Naive B cell (primary cell): Measurements from ENCODE around the gene LANCL1. TPM values are rescaled to one million over a fixed set of nuclear protein-coding genes. Genes with fewer than 3 reads are reported as not detected.

ENCODE experiments used
- ATAC-seq, 2 donors: fragments of 150-1000 bp; cut with Tn5 transposase; 2 replicates each; pipeline ENCODE4 v1.10.0; 2021; ENCODE audit warnings: low read depth in 2 of 2, mild to moderate bottlenecking in 2 of 2, moderate library complexity in 2 of 2
- DNase-seq: peaks from one replicate; pipeline ENCODE4 v3.0.0; 2022
- H3K27ac Mint-ChIP-seq, 6 donors: one replicate each; pipeline ENCODE4 v1.8.0; 2020 to 2022; ENCODE audit warnings: mild to moderate bottlenecking in 6 of 6, mixed read lengths in 6 of 6, moderate library complexity in 5 of 6, inconsistent platforms in 2 of 6
- H3K27me3 Mint-ChIP-seq, 3 donors: one replicate each; pipeline ENCODE4 v1.8.0; 2021 to 2022; ENCODE audit warnings: mixed read lengths in 3 of 3, mild to moderate bottlenecking in 1 of 3
- H3K36me3 Mint-ChIP-seq, 2 donors: one replicate each; pipeline ENCODE4 v1.8.0; 2020 to 2022; ENCODE audit warnings: mixed read lengths in 2 of 2, inconsistent platforms in 1 of 2, mild to moderate bottlenecking in 1 of 2
- H3K4me1 Mint-ChIP-seq, 3 donors: one replicate each; pipeline ENCODE4 v1.8.0; 2020 to 2022; ENCODE audit warnings: mixed read lengths in 3 of 3, inconsistent platforms in 1 of 3, mild to moderate bottlenecking in 1 of 3, moderate library complexity in 1 of 3
- H3K4me3 Mint-ChIP-seq, 8 donors: one replicate each; pipeline ENCODE4 v1.8.0; 2020 to 2022; ENCODE audit warnings: mild to moderate bottlenecking in 8 of 8, mixed read lengths in 8 of 8, moderate library complexity in 8 of 8, inconsistent platforms in 2 of 8
- H3K9me3 Mint-ChIP-seq, 7 donors: one replicate each; pipeline ENCODE4 v1.8.0; 2020 to 2022; ENCODE audit warnings: mixed read lengths in 7 of 7, mild to moderate bottlenecking in 5 of 7, inconsistent platforms in 2 of 7, moderate library complexity in 1 of 7
- polyA plus RNA-seq, 6 donors: library from polyadenylated mRNA; unstranded; fragments of 300-500 nt; fragmentation: Illumina TruSeq; gene quantifications; one replicate each; pipeline ENCODE4 v1.2.3, GENCODE V29; 2021; ENCODE audit warnings: low read depth in 6 of 6

The LANCL1 gene, protein sequence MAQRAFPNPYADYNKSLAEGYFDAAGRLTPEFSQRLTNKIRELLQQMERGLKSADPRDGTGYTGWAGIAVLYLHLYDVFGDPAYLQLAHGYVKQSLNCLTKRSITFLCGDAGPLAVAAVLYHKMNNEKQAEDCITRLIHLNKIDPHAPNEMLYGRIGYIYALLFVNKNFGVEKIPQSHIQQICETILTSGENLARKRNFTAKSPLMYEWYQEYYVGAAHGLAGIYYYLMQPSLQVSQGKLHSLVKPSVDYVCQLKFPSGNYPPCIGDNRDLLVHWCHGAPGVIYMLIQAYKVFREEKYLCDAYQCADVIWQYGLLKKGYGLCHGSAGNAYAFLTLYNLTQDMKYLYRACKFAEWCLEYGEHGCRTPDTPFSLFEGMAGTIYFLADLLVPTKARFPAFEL
- polyA plus RNA-seq = 10 to 100 TPM in 5 of 6 donors, 1 to 10 TPM in 1; 2.5 to 31.0 (median 20.9) TPM

GRCh38 chr2:210476194-210477128 lies at the start of gene LANCL1:
Gene LANCL1 (minus strand): TSS chr2:210476759. CDS start chr2:210476396, 363 bp downstream.
- H3K36me3 Mint-ChIP-seq = peaks cover 4 to 15% of the 10 kb centered on the region in 2 donors
- ATAC-seq = peak; percentile 99 to 100
- no peaks in the 10 kb centered on the region for H3K9me3 Mint-ChIP-seq
- H3K27ac Mint-ChIP-seq = peak within 1 kb of the TSS; percentile 93 to 99 (median 98)
- no peaks in the 10 kb centered on the region for H3K27me3 Mint-ChIP-seq
- peak within 1 kb of the TSS; percentile 94 to 100 (median 100) for H3K4me3 Mint-ChIP-seq
- H3K4me1 Mint-ChIP-seq = peaks cover 21 to 37% (median 31%) of the 10 kb centered on the region in 3 donors
- peak; percentile 80 for DNase-seq

DNA sequence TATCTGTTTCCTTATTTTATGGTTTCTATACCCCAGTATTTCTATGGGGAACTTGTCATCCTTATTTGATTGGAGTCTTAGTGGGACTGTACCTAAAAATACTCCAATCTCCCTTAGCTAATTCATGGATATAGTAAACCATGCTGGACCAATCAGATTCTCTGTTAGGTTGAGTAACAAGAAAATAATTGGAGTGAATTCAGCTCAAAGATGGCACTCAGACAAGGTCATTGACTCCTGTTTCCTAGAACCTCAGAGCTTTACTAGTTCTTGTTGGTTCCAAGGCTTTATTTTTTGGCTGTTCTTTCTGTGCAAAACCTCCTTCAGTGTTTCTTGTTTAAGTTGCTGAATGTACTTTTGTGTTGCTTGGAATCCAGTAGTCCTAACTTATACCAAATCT lies 48.0 kb upstream of the LANCL1 start:
- H3K27me3 Mint-ChIP-seq = peaks cover 16 to 35% (median 33%) of the 10 kb centered on the region in 3 donors
- ATAC-seq (no peak), DNase-seq (no peak)
- H3K4me3 Mint-ChIP-seq = no peak overlapping the region
- no peak overlapping the region for H3K27ac Mint-ChIP-seq
- H3K4me1 Mint-ChIP-seq = no peaks in the 10 kb centered on the region
- no peaks in the 10 kb centered on the region for H3K9me3 Mint-ChIP-seq
- H3K36me3 Mint-ChIP-seq = no peaks in the 10 kb centered on the region

GRCh38 chr2:210523650-210524289 lies 47.2 kb upstream of the LANCL1 start:
- Mint-ChIP-seq H3K27me3 (peaks cover 16 to 38% (median 29%) of the 10 kb centered on the region in 3 donors), H3K36me3 (no peaks in the 10 kb centered on the region), H3K9me3 (no peaks in the 10 kb centered on the region), H3K4me3 (no peak overlapping the region), H3K27ac (no peak overlapping the region), H3K4me1 (no peaks in the 10 kb centered on the region)
- ATAC-seq = no peak
- DNase-seq = no peak

DNA sequence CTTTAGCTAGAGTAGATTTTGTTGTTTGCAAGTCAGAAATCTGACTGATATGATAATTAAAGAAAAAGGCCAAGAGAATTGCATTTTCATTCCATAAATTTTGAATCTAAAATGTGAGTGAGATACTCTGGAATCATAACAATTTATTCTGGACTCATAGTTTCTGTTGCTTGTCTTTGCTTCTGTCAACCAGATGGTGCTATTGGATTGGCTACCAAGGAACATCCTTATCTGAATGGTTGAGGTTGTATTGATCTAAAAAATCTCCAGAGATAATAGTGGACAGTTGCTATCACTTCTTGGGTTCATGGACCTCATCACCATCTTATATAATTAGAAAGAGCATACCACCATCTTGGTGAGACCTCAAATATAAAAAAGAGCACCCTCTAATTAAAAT lies 45.8 kb upstream of the LANCL1 start:
- ATAC-seq = no peak
- Mint-ChIP-seq H3K4me1 (no peaks in the 10 kb centered on the region), H3K36me3 (no peaks in the 10 kb centered on the region), H3K27me3 (peaks cover 13 to 38% (median 25%) of the 10 kb centered on the region in 3 donors), H3K27ac (no peak overlapping the region), H3K9me3 (no peaks in the 10 kb centered on the region), H3K4me3 (no peak overlapping the region)
- no peak for DNase-seq

DNA sequence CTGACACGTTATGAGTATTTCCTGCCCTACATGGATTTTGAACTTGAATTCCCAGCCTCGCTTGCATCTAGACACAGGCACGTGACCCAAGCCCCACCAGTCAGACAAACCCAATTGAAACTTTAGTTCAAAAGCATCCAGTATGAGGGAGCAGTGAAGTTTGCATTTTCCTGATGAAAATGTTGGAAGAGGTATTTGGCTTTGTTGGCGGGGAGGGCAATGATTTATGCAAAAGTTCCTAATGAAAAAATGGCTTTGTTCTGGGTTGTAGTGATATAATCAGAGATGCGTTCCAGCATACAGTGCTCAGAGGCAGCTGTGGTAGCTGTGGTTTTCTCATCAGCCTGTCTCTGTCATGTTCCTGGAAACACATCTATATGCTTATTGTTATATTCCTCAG lies 43.0 kb upstream of the LANCL1 start:
- Mint-ChIP-seq H3K9me3 (peaks cover 0 to 4% (median 0%) of the 10 kb centered on the region in 7 donors), H3K4me1 (no peaks in the 10 kb centered on the region), H3K4me3 (no peak overlapping the region), H3K27ac (no peak overlapping the region), H3K27me3 (peaks cover 17 to 36% (median 31%) of the 10 kb centered on the region in 3 donors), H3K36me3 (no peaks in the 10 kb centered on the region)
- no peak for ATAC-seq
- no peak for DNase-seq

- ATAC-seq (no peak), DNase-seq (no peak)
- no peak overlapping the region for H3K4me3 Mint-ChIP-seq
- H3K9me3 Mint-ChIP-seq = peaks cover 0 to 4% (median 0%) of the 10 kb centered on the region in 7 donors
- no peaks in the 10 kb centered on the region for H3K4me1 Mint-ChIP-seq
- H3K27ac Mint-ChIP-seq = no peak overlapping the region
- H3K27me3 Mint-ChIP-seq = peaks cover 17 to 35% (median 22%) of the 10 kb centered on the region in 3 donors
- no peaks in the 10 kb centered on the region for H3K36me3 Mint-ChIP-seq
These were observed 40.7 kb upstream of the LANCL1 start for GRCh38 chr2:210517264-210517663.

DNA sequence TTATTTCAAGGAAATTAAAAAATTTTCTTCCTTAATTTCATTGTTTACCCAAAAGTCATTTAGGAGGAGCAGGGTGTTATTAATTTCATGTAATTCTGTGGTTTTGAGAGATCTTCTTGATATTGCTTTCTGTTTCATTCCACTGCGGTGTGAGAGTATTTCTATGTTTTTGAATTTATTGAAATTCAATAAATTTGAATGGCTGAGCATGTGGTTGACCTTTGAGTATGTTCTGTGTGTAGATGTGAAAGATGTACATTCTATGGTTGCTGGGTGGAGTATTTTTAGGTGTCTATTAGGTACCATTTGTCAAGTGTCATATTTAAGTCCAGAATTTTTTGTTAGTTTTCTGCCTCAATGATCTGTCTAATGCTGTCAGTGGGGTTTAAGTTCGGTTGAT lies 39.4 kb upstream of the LANCL1 start:
- H3K27me3 Mint-ChIP-seq = peaks cover 17 to 27% (median 21%) of the 10 kb centered on the region in 3 donors
- H3K9me3 Mint-ChIP-seq = peaks cover 0 to 4% (median 0%) of the 10 kb centered on the region in 7 donors
- no peak overlapping the region for H3K4me3 Mint-ChIP-seq
- H3K4me1 Mint-ChIP-seq = no peaks in the 10 kb centered on the region
- ATAC-seq (no peak), DNase-seq (no peak)
- no peaks in the 10 kb centered on the region for H3K36me3 Mint-ChIP-seq
- no peak overlapping the region for H3K27ac Mint-ChIP-seq

DNA sequence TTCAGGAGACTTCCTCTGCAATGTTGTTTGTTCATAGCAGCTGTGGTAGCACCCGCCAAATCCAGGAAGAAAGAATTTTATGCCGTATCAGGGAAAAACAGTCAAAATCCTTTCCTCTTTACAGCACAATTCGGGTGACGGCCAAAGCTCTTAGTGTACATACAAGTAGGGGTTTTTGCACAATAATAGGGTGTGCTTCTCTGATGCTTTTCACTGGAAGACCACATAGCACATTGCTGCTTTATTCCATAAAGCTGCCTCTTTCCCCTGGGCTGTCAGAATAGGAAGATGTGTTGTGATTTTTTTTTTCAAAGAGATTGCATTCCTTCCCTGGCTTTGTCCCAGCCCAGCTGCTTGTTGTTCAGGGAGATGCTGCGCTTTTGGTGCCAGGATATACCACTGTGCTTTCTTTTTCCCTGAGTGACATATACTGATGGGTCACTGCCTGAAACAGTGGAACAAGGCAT lies 27.2 kb upstream of the LANCL1 start:
- DNase-seq = no peak
- peaks cover 0 to 8% (median 4%) of the 10 kb centered on the region in 3 donors for H3K4me1 Mint-ChIP-seq
- H3K27me3 Mint-ChIP-seq = peaks cover 34 to 44% (median 38%) of the 10 kb centered on the region in 3 donors
- no peak overlapping the region for H3K4me3 Mint-ChIP-seq
- H3K36me3 Mint-ChIP-seq = peaks cover 0 to 8% of the 10 kb centered on the region in 2 donors
- H3K9me3 Mint-ChIP-seq = peaks cover 2 to 25% (median 8%) of the 10 kb centered on the region in 7 donors
- ATAC-seq = no peak
- no peak overlapping the region for H3K27ac Mint-ChIP-seq

DNA sequence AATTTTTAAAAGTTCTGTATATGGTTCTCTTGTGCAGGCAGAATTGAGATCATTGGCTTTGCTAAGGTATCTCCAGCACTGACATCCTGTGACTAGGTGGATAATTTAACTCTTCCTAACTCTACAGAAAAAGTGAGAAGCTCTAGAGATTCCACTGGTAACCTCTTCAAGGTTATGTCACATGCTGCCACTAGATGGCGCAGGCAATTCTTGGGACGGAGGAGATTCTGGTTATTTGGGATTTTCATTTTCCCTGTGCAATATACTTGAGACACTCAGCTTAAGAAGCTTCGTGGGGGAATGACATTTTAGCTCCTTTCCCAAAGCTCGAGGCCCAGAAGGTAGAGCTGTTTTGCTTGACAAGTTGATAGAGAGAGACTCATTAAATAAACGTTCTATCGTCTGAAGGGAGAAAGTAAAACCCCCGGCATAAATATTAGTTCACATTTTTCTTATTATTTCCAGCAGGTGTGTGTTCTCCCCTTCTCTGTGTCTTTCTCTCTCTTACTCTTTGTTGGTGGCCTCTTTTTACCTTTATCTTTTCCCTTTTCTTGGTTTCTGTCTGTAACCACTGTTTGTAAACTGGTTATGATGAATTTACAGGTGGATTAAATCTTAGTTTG lies 26.6 kb upstream of the LANCL1 start:
- peaks cover 34 to 44% (median 38%) of the 10 kb centered on the region in 3 donors for H3K27me3 Mint-ChIP-seq
- DNase-seq (peak; percentile 15), ATAC-seq (peak in 1 of 2 donors; percentile 63)
- H3K27ac Mint-ChIP-seq = no peak overlapping the region
- peaks cover 0 to 8% of the 10 kb centered on the region in 2 donors for H3K36me3 Mint-ChIP-seq
- peaks cover 2 to 25% (median 8%) of the 10 kb centered on the region in 7 donors for H3K9me3 Mint-ChIP-seq
- H3K4me3 Mint-ChIP-seq = peak overlapping the region in 5 of 8 donors; percentile 30 to 69 (median 62)
- peaks cover 0 to 8% (median 4%) of the 10 kb centered on the region in 3 donors for H3K4me1 Mint-ChIP-seq

- Mint-ChIP-seq H3K36me3 (peaks cover 0 to 4% of the 10 kb centered on the region in 2 donors), H3K27ac (peak overlapping the region in 3 of 6 donors; percentile 36 to 89 (median 49)), H3K27me3 (peaks cover 0 to 4% (median 4%) of the 10 kb centered on the region in 3 donors), H3K4me1 (peaks cover 8 to 12% (median 10%) of the 10 kb centered on the region in 3 donors), H3K4me3 (peak overlapping the region in 1 of 8 donors; percentile 28), H3K9me3 (peaks cover 0 to 19% (median 4%) of the 10 kb centered on the region in 7 donors)
- DNase-seq (peak; percentile 31), ATAC-seq (peak; percentile 96 to 100)
These were observed 20.0 kb upstream of the LANCL1 start for GRCh38 chr2:210496512-210496911.

- Mint-ChIP-seq H3K27me3 (peaks cover 0 to 7% (median 0%) of the 10 kb centered on the region in 3 donors), H3K4me3 (no peak overlapping the region), H3K4me1 (peaks cover 8 to 12% (median 10%) of the 10 kb centered on the region in 3 donors), H3K36me3 (no peaks in the 10 kb centered on the region), H3K27ac (no peak overlapping the region), H3K9me3 (peaks cover 0 to 6% (median 0%) of the 10 kb centered on the region in 7 donors)
- DNase-seq (no peak), ATAC-seq (no peak)
These were observed 17.0 kb upstream of the LANCL1 start for GRCh38 chr2:210493528-210493927.

DNA sequence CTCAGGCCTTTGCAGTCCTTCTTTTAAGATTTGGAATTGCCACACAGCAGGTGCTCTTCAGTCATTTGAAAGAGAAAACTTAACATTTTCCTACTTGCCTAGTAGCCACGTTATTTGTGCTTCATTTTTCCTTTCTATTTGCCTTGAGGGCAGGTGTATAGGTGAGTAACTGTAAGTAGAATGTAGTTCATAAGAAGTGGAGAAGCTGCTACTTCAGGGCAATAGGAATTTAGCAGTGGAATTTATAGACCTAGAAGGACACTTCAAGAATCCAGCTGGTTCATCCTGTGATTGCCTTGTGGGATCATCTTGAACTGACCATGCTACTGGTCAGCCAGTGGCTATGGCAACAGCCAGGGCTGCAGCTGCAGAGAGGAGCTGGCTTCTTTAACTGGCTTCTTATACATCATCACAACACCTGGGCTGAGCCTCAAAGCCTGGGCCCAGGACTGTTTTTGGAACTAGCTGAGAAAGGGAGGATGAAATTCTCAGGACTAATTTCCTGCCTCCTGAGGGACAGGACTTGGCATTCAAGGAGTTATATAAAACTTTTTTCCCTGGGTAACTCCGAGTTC lies 5.1 kb upstream of the LANCL1 start:
- peaks cover 0 to 14% (median 5%) of the 10 kb centered on the region in 3 donors for H3K27me3 Mint-ChIP-seq
- no peak overlapping the region for H3K27ac Mint-ChIP-seq
- H3K36me3 Mint-ChIP-seq = peaks cover 12 to 20% of the 10 kb centered on the region in 2 donors
- no peak for ATAC-seq
- no peak overlapping the region for H3K4me3 Mint-ChIP-seq
- peaks cover 10 to 18% (median 13%) of the 10 kb centered on the region in 3 donors for H3K4me1 Mint-ChIP-seq
- no peak for DNase-seq
- peaks cover 6 to 22% (median 9%) of the 10 kb centered on the region in 7 donors for H3K9me3 Mint-ChIP-seq
